ENCODE results near the gene CFDP1.

DNA sequence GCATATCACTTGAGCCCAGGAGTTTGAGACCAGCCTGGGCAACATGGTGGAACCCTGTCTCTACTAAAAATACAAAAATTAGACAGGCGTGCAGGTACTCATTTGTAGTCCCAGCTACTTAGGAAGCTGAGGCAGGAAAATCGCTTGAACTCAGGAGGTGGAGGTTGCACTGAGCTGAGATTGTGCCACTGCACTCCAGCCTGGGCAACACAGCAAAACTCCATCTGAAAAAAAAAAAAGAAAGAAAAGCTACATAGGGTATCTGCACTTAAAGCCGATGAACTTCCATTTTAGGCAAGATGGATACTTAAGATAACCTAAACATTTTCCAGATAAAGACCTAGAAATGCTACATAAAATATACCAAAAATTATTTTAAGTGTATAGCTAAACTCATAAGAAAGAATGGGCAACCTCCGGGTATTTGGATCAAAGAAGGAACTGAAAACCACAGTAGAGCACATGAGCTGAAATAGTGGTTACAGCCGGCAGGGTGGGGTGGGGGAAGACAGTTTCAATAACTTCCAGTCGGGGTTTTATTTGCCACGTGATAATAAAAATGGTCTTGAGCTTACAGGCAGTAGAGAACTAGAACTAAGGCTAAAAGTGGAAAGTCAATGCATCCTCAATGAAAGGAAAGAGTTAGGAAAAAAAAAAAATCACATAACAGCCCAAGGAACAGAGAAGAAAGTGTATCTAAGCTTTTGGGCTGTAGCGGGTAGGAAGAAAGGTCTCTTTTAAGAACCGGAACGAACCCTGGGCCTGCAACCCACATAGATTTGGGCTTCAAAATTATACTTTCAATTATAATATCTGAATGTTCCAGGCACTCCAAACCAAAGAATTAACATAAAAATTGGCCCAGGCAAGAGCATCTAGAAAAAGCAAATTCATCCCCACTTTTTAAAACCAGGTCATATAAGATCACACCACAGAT is 53.1 kb downstream of the CFDP1 start:
- TF ChIP-seq, protein P1, sequence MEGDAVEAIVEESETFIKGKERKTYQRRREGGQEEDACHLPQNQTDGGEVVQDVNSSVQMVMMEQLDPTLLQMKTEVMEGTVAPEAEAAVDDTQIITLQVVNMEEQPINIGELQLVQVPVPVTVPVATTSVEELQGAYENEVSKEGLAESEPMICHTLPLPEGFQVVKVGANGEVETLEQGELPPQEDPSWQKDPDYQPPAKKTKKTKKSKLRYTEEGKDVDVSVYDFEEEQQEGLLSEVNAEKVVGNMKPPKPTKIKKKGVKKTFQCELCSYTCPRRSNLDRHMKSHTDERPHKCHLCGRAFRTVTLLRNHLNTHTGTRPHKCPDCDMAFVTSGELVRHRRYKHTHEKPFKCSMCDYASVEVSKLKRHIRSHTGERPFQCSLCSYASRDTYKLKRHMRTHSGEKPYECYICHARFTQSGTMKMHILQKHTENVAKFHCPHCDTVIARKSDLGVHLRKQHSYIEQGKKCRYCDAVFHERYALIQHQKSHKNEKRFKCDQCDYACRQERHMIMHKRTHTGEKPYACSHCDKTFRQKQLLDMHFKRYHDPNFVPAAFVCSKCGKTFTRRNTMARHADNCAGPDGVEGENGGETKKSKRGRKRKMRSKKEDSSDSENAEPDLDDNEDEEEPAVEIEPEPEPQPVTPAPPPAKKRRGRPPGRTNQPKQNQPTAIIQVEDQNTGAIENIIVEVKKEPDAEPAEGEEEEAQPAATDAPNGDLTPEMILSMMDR (IDR thresholded peaks at IDR 0.05; ENCODE audit: insufficient read depth, low read length), result no peak
- TF ChIP-seq POLR2AphosphoS5 (IDR thresholded peaks at IDR 0.05; ENCODE audit: low read depth), result peak; percentile 43; the same call in 1 of the 2 replicates
- TF ChIP-seq, protein P2, sequence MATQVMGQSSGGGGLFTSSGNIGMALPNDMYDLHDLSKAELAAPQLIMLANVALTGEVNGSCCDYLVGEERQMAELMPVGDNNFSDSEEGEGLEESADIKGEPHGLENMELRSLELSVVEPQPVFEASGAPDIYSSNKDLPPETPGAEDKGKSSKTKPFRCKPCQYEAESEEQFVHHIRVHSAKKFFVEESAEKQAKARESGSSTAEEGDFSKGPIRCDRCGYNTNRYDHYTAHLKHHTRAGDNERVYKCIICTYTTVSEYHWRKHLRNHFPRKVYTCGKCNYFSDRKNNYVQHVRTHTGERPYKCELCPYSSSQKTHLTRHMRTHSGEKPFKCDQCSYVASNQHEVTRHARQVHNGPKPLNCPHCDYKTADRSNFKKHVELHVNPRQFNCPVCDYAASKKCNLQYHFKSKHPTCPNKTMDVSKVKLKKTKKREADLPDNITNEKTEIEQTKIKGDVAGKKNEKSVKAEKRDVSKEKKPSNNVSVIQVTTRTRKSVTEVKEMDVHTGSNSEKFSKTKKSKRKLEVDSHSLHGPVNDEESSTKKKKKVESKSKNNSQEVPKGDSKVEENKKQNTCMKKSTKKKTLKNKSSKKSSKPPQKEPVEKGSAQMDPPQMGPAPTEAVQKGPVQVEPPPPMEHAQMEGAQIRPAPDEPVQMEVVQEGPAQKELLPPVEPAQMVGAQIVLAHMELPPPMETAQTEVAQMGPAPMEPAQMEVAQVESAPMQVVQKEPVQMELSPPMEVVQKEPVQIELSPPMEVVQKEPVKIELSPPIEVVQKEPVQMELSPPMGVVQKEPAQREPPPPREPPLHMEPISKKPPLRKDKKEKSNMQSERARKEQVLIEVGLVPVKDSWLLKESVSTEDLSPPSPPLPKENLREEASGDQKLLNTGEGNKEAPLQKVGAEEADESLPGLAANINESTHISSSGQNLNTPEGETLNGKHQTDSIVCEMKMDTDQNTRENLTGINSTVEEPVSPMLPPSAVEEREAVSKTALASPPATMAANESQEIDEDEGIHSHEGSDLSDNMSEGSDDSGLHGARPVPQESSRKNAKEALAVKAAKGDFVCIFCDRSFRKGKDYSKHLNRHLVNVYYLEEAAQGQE (IDR thresholded peaks at IDR 0.05; ENCODE audit: insufficient replicate concordance, low read depth), result no peak
- TF ChIP-seq SPI1 (IDR thresholded peaks at IDR 0.05; ENCODE audit: borderline replicate concordance, low read depth), result peak; percentile 75
- TF ChIP-seq GABPA (IDR thresholded peaks at IDR 0.05; ENCODE audit: low read depth), result no peak
